Measurements from ENCODE around the gene OPN4.

OPN4 gene

DNA sequence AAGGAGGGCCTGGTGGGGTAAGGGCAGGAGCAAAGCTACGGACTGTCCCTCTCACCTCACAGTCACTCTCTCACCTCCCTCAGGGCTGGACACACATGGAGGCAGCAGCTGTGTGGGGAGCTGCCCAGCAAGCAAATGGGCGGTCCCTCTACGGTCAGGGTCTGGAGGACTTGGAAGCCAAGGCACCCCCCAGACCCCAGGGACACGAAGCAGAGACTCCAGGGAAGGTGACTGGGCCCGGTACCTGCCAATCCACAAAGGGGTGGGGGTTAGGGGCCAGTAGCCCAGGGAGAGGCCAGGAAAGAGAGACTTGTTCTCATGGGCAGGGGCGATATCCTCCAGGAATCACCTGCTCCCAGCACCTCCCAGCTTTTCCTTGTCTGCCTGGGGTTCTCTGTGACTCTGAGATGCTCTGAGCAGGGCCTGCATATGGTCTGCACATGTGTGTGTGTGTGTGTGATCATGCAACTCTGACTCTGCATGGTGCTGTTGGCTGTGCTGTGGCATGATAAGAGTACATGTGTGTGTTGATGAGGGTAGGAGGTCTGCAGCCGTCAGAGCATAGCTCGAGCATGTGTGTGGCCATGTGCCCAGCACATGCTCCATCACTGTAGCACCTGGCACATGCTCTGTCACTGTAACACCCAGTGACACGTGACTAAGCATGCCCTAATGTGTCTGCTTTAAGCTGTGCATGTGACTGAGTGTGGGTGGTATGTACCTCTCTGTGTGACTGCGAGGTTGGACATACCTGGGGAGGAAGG is 9.4 kb downstream of the OPN4 start:
- no peak for TF ChIP-seq CTCF (IDR thresholded peaks at IDR 0.05; ENCODE audit: low read depth, low read length)
- no peak overlapping the region for H3K4me3 ChIP-seq (ENCODE audit: low read depth, low read length)

- TF ChIP-seq CTCF (IDR thresholded peaks at IDR 0.05; ENCODE audit: low read depth, low read length): no peak
- no peak overlapping the region for H3K4me3 ChIP-seq (ENCODE audit: low read depth, low read length)
Observed at GRCh38 chr10:86664341-86665217, 10.2 kb downstream of the OPN4 start.

GRCh38 chr10:86665218-86665607 is 10.9 kb downstream of the OPN4 start:
- TF ChIP-seq CTCF (IDR thresholded peaks at IDR 0.05; ENCODE audit: low read depth, low read length): no peak
- no peak overlapping the region for H3K4me3 ChIP-seq (ENCODE audit: low read depth, low read length)

DNA sequence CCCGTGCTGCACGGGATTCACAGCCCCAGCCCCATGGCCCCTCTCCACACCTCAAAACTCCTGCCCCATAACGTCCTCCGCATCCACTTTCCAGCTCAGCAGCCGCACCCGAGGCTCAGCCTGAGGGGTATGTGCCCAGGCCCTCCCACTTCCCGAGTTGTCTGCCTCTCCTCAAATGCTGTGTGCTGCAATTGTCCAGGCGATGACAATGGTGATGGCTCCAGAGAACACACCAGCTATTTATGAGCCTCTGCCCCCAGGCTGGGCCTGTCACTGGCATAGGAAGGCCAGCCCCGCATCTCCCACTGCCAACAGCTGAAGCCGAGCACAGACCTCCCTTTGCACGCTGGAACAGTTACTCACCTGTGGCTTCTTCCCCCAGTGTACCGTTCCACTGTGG is 11.5 kb downstream of the OPN4 start:
- TF ChIP-seq CTCF (IDR thresholded peaks at IDR 0.05; ENCODE audit: low read depth, low read length): no peak
- no peak overlapping the region for H3K4me3 ChIP-seq (ENCODE audit: low read depth, low read length)

- H3K4me3 ChIP-seq (ENCODE audit: low read depth, low read length): no peak overlapping the region
- TF ChIP-seq CTCF (IDR thresholded peaks at IDR 0.05; ENCODE audit: low read depth, low read length): no peak
Observed at GRCh38 chr10:86666538-86666937, 12.2 kb downstream of the OPN4 start.

GRCh38 chr10:86667421-86668181 is 13.3 kb downstream of the OPN4 start:
- H3K4me3 ChIP-seq (ENCODE audit: low read depth, low read length): no peak overlapping the region
- no peak for TF ChIP-seq CTCF (IDR thresholded peaks at IDR 0.05; ENCODE audit: low read depth, low read length)
